ENCODE data around the gene SEMA3G.

SEMA3G gene

GRCh38 chr3:52434491-52435115 is 10.3 kb downstream of the SEMA3G start:
- no peak for TF ChIP-seq SIN3A (IDR thresholded peaks at IDR 0.05; ENCODE audit: borderline replicate concordance, insufficient read depth, low read length)
- no peak for TF ChIP-seq TAF1 (IDR thresholded peaks at IDR 0.05; ENCODE audit: borderline replicate concordance, insufficient read depth, low read length)
- no peak for TF ChIP-seq FOXP2 (optimal IDR thresholded peaks at IDR 0.05; ENCODE audit: borderline replicate concordance, extremely low read depth, extremely low read length, insufficient read depth)
- TF ChIP-seq REST (IDR thresholded peaks at IDR 0.05; ENCODE audit: insufficient read depth in 1 of 2, low read depth in 2 of 2, low read length in 2 of 2) = no peak
- TF ChIP-seq POLR2AphosphoS5 (IDR thresholded peaks at IDR 0.05; ENCODE audit: low read depth, low read length) = no peak

- no peak for TF ChIP-seq TAF1 (IDR thresholded peaks at IDR 0.05; ENCODE audit: borderline replicate concordance, insufficient read depth, low read length)
- TF ChIP-seq REST (IDR thresholded peaks at IDR 0.05; ENCODE audit: insufficient read depth in 1 of 2, low read depth in 2 of 2, low read length in 2 of 2) = no peak
- TF ChIP-seq SIN3A (IDR thresholded peaks at IDR 0.05; ENCODE audit: borderline replicate concordance, insufficient read depth, low read length) = no peak
- TF ChIP-seq POLR2AphosphoS5 (IDR thresholded peaks at IDR 0.05; ENCODE audit: low read depth, low read length) = no peak
- TF ChIP-seq FOXP2 (optimal IDR thresholded peaks at IDR 0.05; ENCODE audit: borderline replicate concordance, extremely low read depth, extremely low read length, insufficient read depth) = no peak
These were observed 10.9 kb downstream of the SEMA3G start for GRCh38 chr3:52433996-52434479.

- TF ChIP-seq FOXP2 (optimal IDR thresholded peaks at IDR 0.05; ENCODE audit: borderline replicate concordance, extremely low read depth, extremely low read length, insufficient read depth) (no peak), REST (IDR thresholded peaks at IDR 0.05; ENCODE audit: insufficient read depth in 1 of 2, low read depth in 2 of 2, low read length in 2 of 2) (no peak), SIN3A (IDR thresholded peaks at IDR 0.05; ENCODE audit: borderline replicate concordance, insufficient read depth, low read length) (no peak), TAF1 (IDR thresholded peaks at IDR 0.05; ENCODE audit: borderline replicate concordance, insufficient read depth, low read length) (no peak), POLR2AphosphoS5 (IDR thresholded peaks at IDR 0.05; ENCODE audit: low read depth, low read length) (no peak)
These were observed 11.4 kb downstream of the SEMA3G start for GRCh38 chr3:52433328-52433995.

GRCh38 chr3:52432691-52433141 is 12.2 kb downstream of the SEMA3G start:
- no peak for TF ChIP-seq FOXP2 (optimal IDR thresholded peaks at IDR 0.05; ENCODE audit: borderline replicate concordance, extremely low read depth, extremely low read length, insufficient read depth)
- TF ChIP-seq REST (IDR thresholded peaks at IDR 0.05; ENCODE audit: insufficient read depth in 1 of 2, low read depth in 2 of 2, low read length in 2 of 2) = no peak
- TF ChIP-seq TAF1 (IDR thresholded peaks at IDR 0.05; ENCODE audit: borderline replicate concordance, insufficient read depth, low read length) = no peak
